ENCODE data around the gene CCDC57. TPM values are rescaled to one million over a fixed set of nuclear protein-coding genes. Genes with fewer than 3 reads are reported as not detected.

Gene CCDC57
- total RNA-seq, 1 donor from 2014 or later, result 24.7 TPM

DNA sequence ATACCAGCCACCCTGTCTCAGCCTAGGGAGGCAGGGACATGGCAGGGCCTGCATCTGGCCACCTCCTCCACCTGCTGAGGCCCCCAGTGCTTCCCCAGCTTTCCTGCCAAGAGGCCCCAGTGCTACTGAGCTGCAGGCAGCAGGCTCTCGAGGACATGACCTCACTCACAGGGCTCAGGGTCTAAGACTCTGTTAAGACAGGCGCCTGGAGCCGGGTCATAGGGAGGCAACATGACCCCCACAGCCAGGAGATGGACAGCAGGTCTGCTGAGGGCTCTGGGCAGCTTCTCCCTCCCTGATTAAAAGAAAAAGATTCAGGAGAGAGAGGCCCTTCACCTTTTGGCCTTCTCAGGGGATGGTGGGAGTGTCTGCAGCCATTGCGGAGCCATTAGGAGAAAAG, 91.4 kb downstream of the CCDC57 start:
- DNase-seq, result no peak

DNA sequence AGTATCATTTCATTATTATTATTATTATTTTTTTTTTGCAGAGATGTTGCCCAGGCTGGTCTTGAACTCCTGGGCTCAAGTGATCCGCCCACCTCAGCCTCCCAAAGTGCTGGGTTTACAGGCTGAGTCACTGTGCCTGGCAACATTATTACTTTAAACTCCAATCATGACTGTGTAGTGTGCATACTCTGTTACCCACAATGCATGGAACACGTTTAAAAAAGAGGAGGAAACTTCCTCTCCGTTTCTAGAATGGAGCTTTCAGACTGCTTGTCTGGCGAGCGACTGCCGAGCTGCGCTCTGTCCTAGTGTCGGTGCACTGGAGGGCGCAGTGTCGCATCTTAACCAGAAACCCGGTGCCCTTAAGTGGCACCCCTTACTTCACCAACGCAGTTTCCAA, 92.5 kb downstream of the CCDC57 start:
- no peak for DNase-seq

DNA sequence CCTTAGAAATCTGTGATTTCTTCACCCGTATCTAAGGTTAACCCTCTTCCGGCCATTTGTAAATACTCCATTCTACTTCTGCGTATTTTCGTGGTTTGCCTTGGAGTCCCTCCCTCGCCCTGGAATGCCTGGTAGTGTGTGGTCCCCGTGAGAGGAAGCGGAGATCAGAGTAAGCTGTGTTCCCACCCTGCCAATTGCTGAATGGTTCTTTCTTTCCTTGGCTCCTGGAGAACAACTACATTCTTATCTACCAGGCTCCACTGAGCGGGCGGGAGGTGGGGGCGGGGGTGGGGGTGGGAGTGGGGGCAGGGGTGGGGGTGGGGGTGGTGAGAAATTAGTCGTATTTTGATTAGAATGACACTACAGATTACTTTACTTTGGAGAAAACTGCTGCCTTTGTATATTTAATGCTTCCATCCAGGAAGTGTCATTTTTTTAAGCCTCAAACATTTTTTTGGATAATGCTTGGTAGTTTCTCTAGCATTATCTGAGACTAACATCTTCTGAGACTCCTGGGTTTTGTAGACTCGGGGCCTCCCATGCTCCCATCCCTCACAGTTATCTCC, 93.7 kb downstream of the CCDC57 start:
- no peak for DNase-seq

DNA sequence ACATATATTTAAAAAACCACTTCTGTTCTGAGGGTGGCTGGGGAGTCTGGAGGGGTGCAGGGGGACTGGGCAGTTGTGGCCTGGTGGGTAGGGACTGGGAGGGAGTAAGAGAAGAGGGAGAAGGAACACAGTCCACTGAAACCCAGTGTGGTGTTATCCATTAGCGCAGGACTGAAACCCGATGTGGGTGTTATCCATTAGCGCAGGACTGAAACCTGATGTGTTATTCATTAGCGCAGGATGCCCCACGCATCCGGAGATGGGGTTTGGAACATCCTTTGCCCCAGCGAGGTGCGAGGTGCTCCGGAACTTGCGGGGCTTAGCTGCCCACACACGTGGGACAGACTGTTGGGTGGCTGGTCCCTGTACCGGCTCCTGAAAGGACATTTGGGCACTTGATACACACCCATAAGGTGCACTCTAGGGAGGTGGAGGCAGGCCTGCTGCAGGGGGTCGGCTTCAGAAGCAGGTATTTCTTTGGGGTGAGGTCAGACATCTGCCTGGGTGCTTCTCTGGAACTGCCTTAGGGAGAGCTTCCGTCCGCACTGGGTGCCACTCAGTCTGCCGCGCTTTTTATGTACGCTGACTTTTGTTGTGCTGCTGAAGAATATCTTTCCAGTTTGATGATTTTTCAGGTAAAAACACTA, 94.4 kb downstream of the CCDC57 start:
- DNase-seq, result no peak

DNA sequence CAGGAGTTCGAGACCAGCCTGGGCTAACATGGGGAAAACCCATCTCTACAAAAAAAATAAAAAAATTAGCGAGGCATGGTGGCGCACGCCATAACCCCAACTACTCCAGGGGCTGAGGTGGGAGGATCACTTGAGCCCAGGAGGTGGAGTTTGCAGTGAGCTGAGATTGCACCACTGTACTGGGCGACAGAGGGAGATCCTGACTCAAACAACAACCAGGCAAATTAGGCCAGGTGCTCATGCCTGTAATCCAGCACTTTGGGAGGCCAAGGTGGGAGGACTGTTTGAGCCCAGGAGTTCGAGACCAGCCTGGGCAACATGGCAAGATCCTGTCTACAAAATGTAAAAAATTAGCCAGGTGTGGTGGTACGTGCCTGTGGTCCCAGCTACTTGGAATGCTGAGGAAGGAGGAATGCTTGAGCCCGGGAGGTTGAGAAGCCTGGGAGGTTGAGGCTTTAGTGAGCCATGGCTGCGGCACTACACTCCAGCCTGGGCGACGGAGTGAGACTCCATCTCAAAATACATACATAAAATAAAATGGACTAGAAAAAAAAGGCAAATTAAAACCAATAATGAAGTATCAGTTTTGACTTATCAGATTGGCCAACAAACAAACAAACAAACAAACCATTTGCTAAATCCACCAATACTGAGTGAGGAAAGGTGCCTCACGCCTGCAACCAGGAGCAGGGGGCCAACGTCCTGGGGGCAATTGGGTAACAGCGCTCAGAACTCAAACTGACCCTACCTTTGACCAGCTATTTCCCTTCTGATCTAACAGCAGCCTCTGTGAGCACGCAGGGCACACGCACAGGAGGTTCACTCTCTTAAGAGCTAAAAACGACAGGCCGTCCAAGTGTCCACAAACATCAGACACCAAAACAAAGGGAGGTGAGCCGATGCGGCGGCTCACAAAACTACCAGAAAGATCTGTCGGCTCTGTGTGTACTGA, 95.2 kb downstream of the CCDC57 start:
- no peak for DNase-seq

DNA sequence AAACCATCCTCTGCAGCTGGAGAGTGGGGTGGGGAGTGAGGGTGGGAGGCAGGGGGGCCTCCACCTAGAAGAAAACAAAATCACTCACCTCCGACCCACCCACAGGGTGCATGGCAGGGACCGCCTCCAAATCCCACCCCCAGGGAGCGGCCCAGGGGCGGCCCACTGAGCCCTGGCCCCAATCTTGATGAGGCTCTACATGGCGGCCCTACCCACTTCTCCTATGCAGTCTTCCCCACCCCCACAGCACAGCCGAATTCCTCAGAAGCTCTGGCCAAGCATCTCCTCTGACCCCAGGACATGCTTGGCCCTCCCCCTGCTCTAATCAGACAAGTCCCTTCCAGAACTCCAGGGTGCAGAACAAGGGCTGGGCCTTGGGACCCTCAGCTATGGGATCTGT, 96.4 kb downstream of the CCDC57 start:
- no peak for DNase-seq

DNA sequence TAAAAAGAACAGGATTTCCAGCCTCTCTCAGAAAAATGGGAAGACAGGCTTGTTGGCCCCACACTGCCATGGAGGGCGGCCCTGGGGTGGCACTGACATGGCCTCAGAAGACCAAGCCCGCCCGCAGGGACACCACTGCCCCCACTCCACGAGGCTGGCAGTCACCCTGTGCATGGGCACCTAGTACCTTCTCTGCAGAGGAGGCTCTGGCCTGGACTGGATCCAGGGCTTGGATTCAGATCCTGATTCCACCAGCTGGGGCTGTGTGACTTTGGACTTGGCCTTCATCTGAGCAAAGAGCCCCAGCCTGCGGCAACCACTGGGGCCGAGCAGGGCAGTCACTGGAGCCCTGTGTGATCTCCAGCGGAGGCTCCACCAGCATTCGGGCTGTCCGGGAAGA, 97.8 kb downstream of the CCDC57 start:
- DNase-seq, result no peak

DNA sequence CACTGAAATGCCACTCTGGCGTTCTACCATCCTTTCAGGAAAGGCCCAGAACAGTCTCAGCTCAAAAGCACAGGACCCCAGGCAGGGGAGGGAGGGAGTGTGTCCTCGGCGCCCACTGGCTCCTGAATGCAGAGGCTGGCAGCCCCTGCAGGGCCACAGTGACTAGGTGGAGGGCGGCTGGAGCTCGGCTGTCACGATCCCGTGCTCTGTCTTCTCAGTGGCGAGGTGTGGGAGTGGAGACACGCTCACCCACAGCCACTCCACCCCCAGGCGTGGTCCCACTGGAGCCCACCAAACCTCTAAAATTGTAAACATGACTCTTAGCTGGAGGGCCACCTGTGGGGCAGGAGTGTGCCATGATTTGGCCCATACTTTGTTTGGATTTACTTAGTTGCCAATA, 98.2 kb downstream of the CCDC57 start:
- DNase-seq, result no peak

DNA sequence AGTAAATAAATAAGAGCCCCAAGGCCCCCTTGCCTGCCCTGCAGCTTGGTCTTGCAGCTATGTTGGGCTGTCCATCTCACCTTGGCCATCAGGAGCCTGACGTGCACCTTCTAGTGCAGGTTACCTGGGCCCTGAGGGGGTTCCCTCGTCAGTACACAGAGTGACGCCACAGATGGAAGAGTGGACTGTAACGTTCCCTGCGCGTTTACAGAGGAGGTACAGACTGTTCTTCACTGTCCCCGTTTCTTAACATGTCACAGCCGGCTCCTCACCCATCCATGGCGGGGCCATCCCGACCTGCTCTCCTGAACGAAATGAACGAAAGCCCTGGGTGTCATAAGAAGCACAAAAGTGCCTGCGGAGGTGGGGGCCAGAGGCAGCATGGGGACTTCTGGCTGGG, 98.7 kb downstream of the CCDC57 start:
- no peak for DNase-seq

DNA sequence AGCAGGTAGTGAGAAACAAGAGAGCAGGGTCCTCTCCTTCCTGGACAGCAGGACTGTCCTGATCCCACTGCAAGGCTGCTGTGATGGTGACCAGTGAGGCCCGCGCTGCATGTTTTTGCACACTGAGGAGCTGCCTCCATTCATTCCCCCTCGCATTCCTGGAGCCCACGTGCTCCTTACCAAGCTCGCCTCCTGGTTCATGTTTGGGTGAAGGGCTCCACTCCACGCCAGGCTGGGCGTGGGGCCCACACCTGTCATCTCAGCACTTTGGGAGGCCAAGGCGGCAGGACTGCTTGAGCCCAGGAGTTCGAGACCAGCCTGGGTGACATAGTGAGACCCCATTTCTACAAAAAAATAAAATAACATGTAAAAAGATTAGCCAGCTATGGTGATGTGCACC, 99.2 kb downstream of the CCDC57 start:
- DNase-seq, result no peak

DNA sequence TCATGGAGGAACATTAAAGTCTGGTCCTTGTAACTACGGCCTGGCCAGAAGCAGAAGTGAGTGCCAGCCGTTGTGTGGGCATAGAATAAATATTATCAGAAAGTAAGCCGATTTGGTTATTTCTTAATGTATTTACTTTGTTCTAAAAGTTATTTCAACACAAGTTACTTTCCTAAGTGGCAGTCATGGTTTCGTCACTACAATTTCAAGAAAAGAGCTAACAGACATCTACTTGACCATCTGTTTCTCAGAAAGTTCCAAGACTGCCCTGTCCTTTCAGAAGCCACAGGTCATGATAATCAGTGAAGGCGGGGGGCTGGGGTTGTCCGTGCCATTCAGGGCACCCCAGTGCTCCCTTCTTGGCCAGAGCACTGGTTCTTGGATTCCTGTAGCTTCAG, 99.7 kb downstream of the CCDC57 start:
- DNase-seq, result no peak

DNA sequence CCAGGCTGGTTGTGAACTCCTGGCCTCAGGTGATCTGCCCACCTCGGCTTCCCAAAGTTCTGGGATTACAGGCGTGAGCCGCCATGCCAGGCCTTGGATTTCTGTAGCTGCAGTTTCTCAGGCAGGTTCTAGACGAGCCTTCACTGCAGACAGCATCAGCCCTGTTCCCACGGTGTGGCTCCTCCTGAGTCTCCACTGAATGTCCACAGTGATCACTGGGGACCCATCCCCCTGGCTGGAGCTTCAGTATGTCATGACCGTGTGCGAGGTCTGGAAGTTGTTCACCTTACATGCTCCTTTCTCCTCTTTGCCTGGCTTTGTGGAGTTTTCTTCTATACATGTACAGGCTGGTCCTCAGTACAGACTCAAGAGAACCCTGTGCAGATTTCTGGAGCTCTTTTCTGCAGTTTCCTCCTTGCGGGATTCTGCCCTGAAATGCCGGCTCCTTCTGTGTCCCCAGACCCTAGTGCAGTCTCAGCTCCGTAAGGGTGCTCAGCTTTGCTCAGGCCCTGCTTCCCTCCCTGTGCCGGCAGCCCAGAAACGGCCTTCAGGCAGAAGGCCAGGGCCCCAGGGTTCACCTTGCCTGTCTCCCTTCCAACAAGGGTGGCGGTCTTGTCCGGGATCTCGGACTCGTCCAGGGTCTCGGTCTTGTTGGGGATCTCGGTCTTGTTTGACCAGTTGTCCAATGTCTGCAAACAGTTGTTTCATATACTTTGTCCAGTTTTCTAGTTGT, 100.3 kb downstream of the CCDC57 start:
- DNase-seq, result no peak

DNA sequence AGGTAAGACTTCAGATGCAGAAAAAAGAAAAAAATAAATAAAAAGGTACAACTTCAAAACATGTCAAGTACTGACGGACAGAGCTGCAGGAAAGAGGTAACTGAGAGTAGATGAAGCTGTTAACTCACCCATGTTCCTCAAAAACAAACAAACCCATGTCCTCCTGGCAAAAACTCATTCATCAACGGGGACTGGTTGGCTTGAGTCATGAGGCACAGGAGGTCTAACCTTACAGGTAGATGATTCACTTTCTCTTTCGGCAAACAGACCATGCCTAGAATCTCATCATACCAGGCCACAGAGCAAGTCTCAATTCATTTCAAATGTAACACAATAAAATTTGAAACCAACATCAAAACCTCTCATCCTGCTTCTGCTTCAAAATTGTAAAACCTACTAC, 102.3 kb downstream of the CCDC57 start:
- DNase-seq, result no peak

DNA sequence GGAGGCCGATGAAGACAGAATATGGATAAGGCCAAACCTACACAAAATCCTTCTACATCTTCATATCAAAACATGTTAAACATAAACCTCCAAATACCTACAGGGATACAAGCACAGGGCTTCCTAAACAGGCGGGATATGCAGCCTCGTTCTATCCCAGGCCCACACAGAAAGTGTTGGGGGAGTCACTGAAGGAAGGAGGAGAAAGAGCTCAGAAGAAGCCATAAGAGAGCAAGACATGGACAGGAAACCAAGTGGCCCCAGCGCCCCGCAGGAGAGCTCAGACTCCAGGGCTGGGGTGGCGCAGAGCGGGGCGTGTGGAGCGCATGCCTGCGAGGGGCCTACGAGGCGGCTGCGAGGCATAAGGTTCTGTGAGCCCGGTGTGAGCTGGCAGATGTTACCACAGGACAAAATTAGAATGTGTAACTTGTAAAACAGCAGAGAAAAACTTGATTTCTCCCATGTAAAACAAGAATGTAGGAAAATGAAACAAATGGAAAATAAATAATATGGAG, 103.6 kb downstream of the CCDC57 start:
- DNase-seq, result no peak

DNA sequence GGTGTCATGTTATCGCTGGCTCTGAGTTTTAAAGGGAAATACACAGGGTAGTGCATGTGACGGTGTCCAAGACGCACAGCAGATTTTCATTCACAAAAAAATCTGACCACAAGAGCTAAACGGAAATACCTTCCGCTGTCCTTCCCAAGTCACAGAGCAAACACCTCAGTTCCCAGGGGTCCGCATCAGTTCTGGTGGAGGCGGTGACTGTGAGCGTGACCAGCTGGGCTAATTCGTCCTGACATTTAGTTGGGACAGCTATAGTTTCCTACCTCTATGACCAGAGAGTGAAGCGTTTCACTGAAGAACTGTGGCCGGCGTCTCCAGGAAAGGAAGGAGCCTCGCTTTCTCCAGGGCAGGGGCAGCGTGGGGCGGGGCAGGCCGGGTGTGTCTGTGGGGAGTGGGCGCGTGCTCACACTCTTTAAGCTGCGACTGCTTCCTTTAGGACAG, 104.1 kb downstream of the CCDC57 start:
- peak; percentile 18 for DNase-seq

DNA sequence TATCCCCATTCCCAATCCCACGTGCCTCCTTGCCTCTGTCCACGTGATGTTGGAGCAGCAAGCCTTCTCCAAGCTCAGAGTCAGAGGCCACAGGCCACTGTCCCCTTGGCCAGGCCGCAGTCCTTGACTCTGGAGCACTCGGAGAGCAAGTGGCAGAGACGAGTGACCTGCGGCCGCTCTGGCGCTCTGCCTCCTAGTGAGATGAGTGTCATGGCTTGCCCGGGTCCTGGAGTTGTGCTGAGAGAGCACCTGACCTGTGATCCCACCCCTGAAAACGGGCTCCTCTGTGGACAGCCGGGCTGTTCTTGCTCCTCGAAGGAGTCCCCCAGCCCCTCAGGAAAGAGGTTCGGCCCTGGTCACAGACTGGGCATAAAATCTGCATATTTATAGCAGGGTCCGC, 104.6 kb downstream of the CCDC57 start:
- DNase-seq, result no peak

DNA sequence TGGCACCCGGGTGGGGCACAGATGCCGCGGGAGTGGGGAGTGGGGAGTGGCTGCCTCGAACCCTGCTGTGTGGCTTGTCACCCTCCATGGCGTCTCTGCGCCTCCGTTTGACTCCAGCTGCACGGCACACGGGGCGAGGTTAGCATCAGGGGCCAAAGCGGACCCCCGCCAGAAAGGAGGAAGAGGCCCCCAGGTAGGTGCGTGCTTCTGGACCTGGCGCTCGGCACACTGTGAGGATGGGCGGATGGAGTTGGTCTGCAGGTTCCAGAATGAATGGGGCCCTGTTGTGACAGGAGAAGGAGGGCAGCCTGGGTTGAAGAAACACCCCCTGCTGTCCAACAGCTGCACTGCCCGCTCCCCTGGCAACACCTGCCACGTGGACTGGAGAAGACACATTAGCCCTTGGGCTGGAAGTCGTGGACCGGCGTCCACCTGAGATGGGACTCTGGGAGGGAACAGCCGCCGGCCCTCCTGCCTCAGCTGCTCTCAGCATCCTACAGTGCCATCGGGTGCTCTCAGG, 105.2 kb downstream of the CCDC57 start:
- DNase-seq, result no peak

DNA sequence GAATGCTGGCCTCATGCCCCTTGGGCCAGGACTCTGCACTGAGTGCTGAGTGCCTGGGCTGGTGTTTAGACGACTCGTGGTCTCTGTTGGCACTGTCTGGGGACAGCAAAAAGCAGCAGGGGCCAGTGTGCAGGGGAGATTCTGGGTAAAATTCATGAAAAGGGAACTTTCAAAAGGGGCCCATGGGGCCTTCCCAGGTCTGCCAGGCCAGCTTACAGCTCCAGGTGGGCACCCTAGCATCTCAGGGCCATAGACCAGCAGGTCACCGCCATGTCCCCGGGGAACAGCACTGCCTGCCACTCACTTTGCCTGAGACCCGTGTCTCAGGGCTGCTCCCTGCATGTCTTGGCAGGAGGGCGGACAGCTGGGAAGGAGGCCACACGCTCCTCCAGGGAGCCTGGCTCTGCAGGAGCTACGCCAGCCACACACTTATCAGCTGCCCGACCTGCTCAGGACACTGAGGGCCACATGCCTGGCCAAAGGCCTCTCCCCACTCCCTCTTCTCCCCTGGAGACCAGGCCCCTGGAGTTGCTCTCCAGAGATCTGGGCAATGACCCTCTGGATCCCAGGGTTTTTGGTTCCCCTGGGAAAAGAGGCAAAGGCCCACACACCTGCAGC, 105.8 kb downstream of the CCDC57 start:
- DNase-seq, result peak; percentile 53

DNA sequence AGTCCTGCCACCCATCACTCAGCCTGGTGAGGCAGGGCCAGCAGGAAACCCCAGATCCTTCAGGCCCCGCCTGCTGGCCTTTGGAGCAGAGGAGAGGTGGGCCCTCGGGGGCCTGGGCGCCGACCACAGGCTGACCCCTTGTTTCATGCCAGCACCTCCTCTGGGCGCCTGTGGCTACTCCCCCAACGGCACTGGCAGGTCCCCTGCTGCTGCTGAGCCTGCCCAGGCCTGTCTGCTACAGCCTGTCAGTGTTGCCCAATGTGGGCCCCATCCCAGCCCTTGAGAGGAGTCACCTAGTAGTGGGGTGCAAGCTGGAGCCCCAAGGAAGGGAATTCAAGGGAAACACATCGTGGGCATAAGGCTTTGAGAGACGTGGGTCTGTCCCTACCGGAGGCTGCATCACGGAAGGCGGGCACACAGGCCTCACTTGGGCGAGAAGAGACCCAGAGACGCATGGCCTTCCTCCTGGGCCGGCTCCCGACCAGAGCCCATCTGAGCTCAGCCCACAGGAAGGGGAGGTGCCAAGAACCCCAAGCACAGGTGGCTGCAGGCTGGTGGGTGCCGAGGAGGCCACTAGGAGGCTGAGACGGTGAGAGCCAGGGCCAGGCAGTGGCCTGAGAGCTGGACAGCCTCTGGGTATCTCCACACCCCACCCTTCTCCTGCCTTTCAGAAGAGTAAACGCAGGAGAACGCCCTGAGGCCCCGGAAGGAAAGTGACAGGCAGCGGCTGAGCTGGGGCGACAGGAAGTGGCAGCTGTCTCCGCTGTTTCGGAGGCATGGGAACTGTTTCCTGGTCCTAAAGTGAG, 106.6 kb downstream of the CCDC57 start:
- peak; percentile 78 for DNase-seq

DNA sequence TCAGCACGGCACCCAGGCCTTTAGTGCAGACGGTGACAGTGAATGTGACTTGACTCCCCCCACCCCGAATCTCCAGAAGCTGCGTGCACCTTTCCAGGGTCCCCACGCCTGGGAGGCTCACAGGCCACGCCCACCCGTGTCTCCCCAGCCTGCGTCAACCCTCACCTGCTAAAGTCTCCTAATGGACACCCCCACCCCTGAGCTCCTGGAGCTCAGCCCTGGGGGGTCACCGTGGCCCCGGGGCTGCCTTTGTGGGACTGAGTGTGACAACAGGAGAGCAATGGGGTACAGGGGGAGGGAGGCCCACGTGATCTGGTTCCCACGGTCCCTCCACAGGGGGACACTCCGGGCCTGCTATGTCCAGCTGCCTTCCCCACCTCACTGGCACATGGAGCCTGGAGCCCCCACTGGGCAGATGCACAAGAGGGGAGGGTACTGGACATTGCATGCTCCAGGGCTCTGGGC, 107.2 kb downstream of the CCDC57 start:
- no peak for DNase-seq
